GM21447 (cell line): ENCODE data around the gene TRIM73.
"Not testable (repeated sequence)": the region's sequence is repeated elsewhere in the genome, so short reads cannot be mapped to it uniquely, and the experiment has no call there.

Source experiments
- ATAC-seq: cut with Tn5 transposase; IDR thresholded peaks from one replicate; pipeline ENCODE4 v1.9.1; 2021; ENCODE audit not compliant: unreplicated experiment

The TRIM73 gene

DNA sequence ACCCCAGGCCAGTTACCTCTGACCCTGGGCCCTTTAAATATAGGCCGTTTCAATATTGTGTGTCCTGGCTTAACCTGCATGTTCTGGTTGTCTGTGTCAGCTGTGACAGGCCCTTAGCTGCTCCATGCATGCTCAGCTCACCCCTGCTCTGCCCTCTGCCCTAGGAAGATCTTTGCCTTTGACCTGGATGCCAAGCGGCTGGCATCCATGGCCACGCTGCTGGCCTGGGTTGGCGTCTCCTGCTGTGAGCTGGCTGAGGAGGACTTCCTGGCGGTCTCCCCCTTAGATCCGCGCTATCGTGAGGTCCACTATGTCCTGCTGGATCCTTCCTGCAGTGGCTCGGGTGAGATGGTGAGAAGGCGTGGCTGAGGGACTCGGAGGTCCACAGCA lies 20.0 kb downstream of the TRIM73 start:
- not testable (repeated sequence) for ATAC-seq

DNA sequence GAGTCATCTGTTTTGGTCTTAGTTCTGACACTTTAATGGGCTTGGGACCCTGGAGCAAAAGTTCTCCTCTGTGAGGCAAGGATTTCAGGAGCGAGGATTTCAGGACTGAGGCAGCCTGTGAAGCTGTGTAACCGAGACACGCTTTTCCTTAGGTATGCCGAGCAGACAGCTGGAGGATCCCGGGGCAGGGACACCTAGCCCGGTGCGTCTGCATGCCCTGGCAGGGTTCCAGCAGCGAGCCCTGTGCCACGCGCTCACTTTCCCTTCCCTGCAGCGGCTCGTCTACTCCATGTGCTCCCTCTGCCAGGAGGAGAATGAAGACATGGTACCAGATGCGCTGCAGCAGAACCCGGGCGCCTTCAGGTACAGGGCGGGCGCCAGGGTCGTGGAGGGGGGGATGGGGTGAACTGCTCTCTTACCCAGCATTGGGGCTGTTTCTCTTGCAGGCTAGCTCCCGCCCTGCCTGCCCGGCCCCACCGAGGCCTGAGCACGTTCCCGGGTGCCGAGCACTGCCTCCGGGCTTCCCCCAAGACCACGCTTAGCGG lies 20.5 kb downstream of the TRIM73 start:
- not testable (repeated sequence) for ATAC-seq

DNA sequence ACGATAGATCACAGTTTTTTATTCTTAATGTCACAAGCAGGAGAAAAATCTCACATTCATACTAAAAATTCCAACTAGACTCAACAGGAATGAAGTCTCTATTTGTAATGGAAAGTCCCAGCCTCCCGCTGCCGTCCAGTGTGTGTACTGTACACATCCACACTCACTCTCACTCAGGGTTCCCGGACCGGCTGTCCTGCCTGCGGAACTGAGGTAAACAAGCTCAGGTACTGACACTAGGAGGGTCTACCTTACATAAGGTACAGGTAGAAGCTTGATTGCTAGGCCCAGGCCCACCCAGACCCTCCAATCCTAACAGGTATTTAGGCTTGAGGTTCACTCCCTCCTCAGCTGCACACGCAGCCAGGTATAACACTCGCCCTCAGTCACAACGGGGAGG lies 21.4 kb downstream of the TRIM73 start:
- ATAC-seq, result not testable (repeated sequence)

DNA sequence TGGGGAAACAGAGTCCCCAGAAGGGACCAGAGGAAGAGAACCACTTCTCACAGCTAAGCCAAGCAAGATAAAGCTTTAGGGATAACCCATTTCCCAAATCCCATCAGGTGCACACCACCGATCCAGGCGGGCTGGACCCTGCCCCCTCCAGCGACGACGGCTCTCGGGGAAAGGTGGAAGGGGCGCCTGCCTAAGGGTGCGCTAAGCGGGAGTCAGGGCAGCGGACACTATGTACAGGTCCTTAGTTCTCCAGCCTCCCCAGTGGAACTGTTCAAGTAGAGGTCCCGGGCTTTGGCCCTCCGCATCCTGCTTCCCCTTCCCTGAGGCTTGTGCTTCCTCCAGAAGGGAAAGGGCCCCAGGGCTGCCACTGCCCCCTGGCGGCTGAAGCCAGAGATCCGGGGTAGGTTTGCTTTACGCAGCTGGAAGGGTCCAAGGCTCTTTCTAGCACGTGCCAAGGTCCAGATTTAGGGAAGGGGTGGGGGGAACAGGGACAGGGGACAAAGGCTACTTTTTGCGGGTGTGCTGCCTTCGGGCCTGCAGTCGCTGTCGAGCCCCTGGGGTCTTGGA lies 22.9 kb downstream of the TRIM73 start:
- not testable (repeated sequence) for ATAC-seq

DNA sequence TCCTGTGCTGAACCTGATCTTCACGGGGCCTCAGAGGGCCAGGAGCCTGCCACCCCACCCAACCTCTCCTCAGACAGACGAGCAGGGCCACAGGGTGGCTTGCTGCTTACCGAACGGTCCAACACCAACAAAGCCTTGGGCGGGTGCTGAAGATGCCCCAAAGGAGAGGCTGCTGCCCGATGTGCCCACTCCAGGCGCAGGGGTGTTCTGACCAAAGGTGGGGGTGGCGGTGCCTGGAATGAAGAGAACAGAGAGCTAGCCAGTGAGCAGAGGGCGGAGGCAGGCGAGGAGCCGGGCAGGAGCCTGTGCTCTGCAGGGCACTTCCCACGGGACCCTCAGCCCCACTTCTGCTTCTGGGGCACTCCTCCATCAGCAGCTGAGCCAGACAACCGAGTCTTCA lies 23.8 kb downstream of the TRIM73 start:
- ATAC-seq, result not testable (repeated sequence)

DNA sequence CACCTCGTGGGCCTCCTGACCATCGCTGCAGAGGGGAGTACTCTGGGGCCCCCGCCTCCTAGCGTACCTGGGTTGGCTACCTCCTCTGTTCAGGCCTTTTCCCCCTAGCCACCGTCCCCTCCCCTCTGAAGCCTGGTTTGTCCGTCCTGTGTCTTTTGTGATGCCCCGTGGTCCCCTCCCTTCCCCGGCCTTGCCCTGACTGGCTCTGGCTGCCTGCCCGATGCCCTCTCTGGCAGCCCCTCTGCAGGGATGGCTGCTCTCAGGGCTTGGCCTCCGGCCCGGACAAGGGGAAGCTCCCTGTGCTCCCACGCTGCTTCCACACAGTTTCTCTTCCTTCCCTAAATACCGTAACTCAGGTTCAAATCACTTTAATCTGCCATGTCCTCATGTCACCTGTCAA lies 24.3 kb downstream of the TRIM73 start:
- ATAC-seq, result not testable (repeated sequence)

DNA sequence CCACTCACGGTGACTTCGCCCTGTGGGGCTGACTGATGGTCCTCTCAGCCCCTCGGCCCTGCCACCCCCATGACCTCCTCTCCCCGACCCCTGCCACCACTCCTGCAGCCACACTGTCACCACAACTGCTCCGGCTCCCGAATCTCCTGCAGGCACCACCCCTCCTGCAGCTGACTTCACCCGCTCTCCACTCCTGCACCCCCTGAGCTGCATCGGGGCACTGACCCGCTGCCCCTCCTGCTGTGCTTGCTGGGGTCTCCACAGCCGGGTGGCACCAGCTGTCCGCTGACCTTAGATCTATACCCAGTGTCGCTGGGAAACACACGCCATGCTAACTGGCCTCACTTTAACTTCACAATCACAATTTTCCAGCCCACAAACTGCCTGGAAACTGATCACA lies 24.7 kb downstream of the TRIM73 start:
- ATAC-seq, result not testable (repeated sequence)

- ATAC-seq, result not testable (repeated sequence)
These were observed 26.6 kb downstream of the TRIM73 start for GRCh38 chr7:75421798-75422710.

DNA sequence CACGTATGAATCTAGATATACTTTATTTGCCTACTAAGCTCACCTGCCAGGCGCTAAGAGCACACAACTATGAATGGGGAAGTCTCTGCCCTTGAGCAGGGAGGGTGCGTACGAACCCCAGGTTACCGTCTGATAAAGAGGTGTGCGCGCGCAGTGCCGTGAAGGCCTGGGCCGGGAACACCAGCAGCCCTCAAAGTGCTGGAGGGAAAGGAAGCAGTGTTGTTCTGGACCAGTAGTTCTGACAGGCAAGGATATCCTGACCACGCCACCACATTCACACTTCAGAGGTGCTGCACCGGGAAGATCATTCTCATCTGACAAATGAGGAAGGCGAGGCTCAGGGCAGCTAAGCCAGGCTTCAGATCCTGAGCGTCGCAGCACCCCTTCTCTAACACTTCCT lies 28.1 kb downstream of the TRIM73 start:
- ATAC-seq, result not testable (repeated sequence)

DNA sequence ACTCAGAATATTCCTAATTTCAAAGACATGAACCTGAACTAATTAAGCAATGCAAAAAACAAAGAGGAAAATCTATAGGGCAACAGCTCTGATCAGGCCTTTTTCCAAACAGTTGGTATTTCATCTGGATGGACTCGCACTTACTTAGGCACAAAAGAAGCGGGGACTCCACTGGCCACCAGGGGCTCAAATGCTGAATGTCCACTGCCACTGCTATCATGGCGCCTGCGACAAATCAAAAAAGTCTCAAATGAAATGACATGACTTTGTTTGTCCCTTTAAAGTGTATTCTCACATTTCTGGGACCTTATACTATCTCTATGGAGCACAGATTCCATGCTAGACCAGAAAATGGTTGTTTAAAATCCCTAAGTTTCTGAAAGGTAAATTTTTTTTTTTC lies 43.6 kb downstream of the TRIM73 start:
- not testable (repeated sequence) for ATAC-seq

GRCh38 chr7:75442101-75442464 lies 46.7 kb downstream of the TRIM73 start:
- ATAC-seq, result not testable (repeated sequence)

GRCh38 chr7:75442465-75443111 lies 47.2 kb downstream of the TRIM73 start:
- ATAC-seq, result peak; percentile 86

- ATAC-seq, result not testable (repeated sequence)
These were observed 54.5 kb downstream of the TRIM73 start for GRCh38 chr7:75449946-75450345.

DNA sequence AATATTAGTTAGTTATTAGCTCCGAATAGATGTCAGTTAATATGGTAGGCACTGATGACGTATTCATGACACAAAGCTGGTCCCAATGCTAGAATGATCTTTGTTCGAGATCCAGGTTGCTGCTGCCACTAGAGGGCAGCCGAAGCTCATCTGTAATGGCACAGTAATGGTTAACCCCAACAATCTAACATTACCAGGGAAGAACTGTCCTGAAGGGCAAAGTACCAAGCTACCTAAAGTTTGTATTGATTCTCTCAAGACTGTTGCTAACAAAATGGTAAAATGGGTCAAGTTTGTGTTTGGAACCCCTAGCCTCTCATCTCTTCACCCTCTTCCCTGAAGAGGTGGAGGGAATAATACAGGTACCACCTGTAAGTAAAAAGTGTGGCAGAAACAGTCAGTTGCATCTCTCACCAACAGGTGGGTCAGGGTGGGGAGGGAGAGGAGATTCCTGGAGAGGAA lies 57.1 kb downstream of the TRIM73 start:
- ATAC-seq, result not testable (repeated sequence)
